GM19351 (cell line): Measurements from ENCODE around the gene SEMA4D.

Source experiments
- ATAC-seq: cut with Tn5 transposase; IDR thresholded peaks from one replicate; pipeline ENCODE4 v1.9.1; 2021; ENCODE audit warnings: mild to moderate bottlenecking, moderate library complexity; ENCODE audit not compliant: unreplicated experiment

SEMA4D gene

GRCh38 chr9:89432986-89433530 is 64.9 kb downstream of the SEMA4D start:
- ATAC-seq, result no peak

GRCh38 chr9:89431930-89432725 is 65.8 kb downstream of the SEMA4D start:
- no peak for ATAC-seq

GRCh38 chr9:89430995-89431394 is 66.9 kb downstream of the SEMA4D start:
- no peak for ATAC-seq

- peak; percentile 29 for ATAC-seq
Measured at GRCh38 chr9:89428901-89429890, 68.7 kb downstream of the SEMA4D start.

- no peak for ATAC-seq
Measured at GRCh38 chr9:89428222-89428761, 69.6 kb downstream of the SEMA4D start.

- ATAC-seq, result no peak
Measured at GRCh38 chr9:89427621-89428221, 70.2 kb downstream of the SEMA4D start.

GRCh38 chr9:89426384-89426961 is 71.4 kb downstream of the SEMA4D start:
- ATAC-seq, result peak; percentile 78

- peak; percentile 1 for ATAC-seq
Measured at GRCh38 chr9:89425921-89426383, 72.0 kb downstream of the SEMA4D start.

GRCh38 chr9:89425024-89425805 is 72.7 kb downstream of the SEMA4D start:
- no peak for ATAC-seq

- ATAC-seq, result no peak
Measured at GRCh38 chr9:89422151-89422975, 75.5 kb downstream of the SEMA4D start.

- ATAC-seq, result no peak
Measured at GRCh38 chr9:89421595-89421994, 76.3 kb downstream of the SEMA4D start.

GRCh38 chr9:89420397-89421178 is 77.3 kb downstream of the SEMA4D start:
- no peak for ATAC-seq

- ATAC-seq, result no peak
Measured at GRCh38 chr9:89419978-89420394, 77.9 kb downstream of the SEMA4D start.

- peak; percentile 74 for ATAC-seq
Measured at GRCh38 chr9:89418882-89419640, 78.9 kb downstream of the SEMA4D start.

GRCh38 chr9:89418474-89418845 is 79.5 kb downstream of the SEMA4D start:
- ATAC-seq, result peak; percentile 10

GRCh38 chr9:89417832-89418473 is 80.0 kb downstream of the SEMA4D start:
- peak; percentile 44 for ATAC-seq
